ENCODE results near the gene CEP250. TPM values are rescaled to one million over a fixed set of nuclear protein-coding genes. Genes with fewer than 3 reads are reported as not detected.

The CEP250 gene
- total RNA-seq, 1 experiment from 2014 or later = 41.0 TPM

GRCh38 chr20:35518955-35519354 lies 63.6 kb downstream of the CEP250 start:
- no peak overlapping the region for H3K27ac Mint-ChIP-seq (ENCODE audit: low read depth, unreplicated experiment)
- no peak for DNase-seq (ENCODE audit: unreplicated experiment)
- no peak overlapping the region for H3K4me3 Mint-ChIP-seq (ENCODE audit: unreplicated experiment)
- ChIA-PET CTCF (no interaction called here), POLR2A (no interaction called here)
- TF ChIP-seq CTCF (IDR thresholded peaks at IDR 0.05; ENCODE audit: unreplicated experiment) = no peak
- peaks cover 17% of the 10 kb centered on the region for H3K4me1 Mint-ChIP-seq (ENCODE audit: insufficient read depth, unreplicated experiment)
- intact Hi-C loops (cut with micrococcal nuclease) = loop anchor here (10.0 kb wide), 2 partner anchors 96 to 436 kb away; partner anchors contain the start of genes SCAND1 and SPAG4
- no TSS peak for BruUV-seq (replicated peaks)
- H3K27me3 Mint-ChIP-seq (ENCODE audit: insufficient read depth, unreplicated experiment) = no peaks in the 10 kb centered on the region
- H3K36me3 Mint-ChIP-seq (ENCODE audit: insufficient read depth, unreplicated experiment) = no peaks in the 10 kb centered on the region
- H3K9me3 Mint-ChIP-seq (ENCODE audit: unreplicated experiment) = no peaks in the 10 kb centered on the region

GRCh38 chr20:35523298-35523888 lies 68.0 kb downstream of the CEP250 start:
- TF ChIP-seq CTCF (IDR thresholded peaks at IDR 0.05; ENCODE audit: unreplicated experiment) = peak; percentile 61
- intact Hi-C loops (cut with micrococcal nuclease) = no loop called here
- Mint-ChIP-seq H3K9me3 (ENCODE audit: unreplicated experiment) (no peaks in the 10 kb centered on the region), H3K27me3 (ENCODE audit: insufficient read depth, unreplicated experiment) (no peaks in the 10 kb centered on the region), H3K27ac (ENCODE audit: low read depth, unreplicated experiment) (no peak overlapping the region), H3K4me1 (ENCODE audit: insufficient read depth, unreplicated experiment) (no peaks in the 10 kb centered on the region), H3K36me3 (ENCODE audit: insufficient read depth, unreplicated experiment) (peaks cover under 1% of the 10 kb centered on the region), H3K4me3 (ENCODE audit: unreplicated experiment) (no peak overlapping the region)
- BruUV-seq (replicated peaks) = no TSS peak
- ChIA-PET CTCF (interaction anchor here (0.6 to 1.0 kb wide), 3 partner anchors 9 to 81 kb away, joined by 3 to 5 read pairs (median 4); no protein-coding TSS in a partner anchor), POLR2A (no interaction called here)
- DNase-seq (ENCODE audit: unreplicated experiment) = peak; percentile 43

GRCh38 chr20:35525639-35526038 lies 70.2 kb downstream of the CEP250 start:
- intact Hi-C loops (cut with micrococcal nuclease) = no loop called here
- BruUV-seq (replicated peaks) = no TSS peak
- H3K4me1 Mint-ChIP-seq (ENCODE audit: insufficient read depth, unreplicated experiment) = no peaks in the 10 kb centered on the region
- no peaks in the 10 kb centered on the region for H3K27me3 Mint-ChIP-seq (ENCODE audit: insufficient read depth, unreplicated experiment)
- no peak for DNase-seq (ENCODE audit: unreplicated experiment)
- no peak overlapping the region for H3K27ac Mint-ChIP-seq (ENCODE audit: low read depth, unreplicated experiment)
- TF ChIP-seq CTCF (IDR thresholded peaks at IDR 0.05; ENCODE audit: unreplicated experiment) = no peak
- CTCF ChIA-PET = interaction anchor here (0.5 to 1.1 kb wide), 5 partner anchors 9 to 901 kb away, joined by 3 read pairs; no protein-coding TSS in a partner anchor
- H3K9me3 Mint-ChIP-seq (ENCODE audit: unreplicated experiment) = no peaks in the 10 kb centered on the region
- peaks cover 7% of the 10 kb centered on the region for H3K36me3 Mint-ChIP-seq (ENCODE audit: insufficient read depth, unreplicated experiment)
- no peak overlapping the region for H3K4me3 Mint-ChIP-seq (ENCODE audit: unreplicated experiment)
- POLR2A ChIA-PET = no interaction called here

GRCh38 chr20:35527122-35527769 lies 71.8 kb downstream of the CEP250 start:
- Mint-ChIP-seq H3K36me3 (ENCODE audit: insufficient read depth, unreplicated experiment) (peaks cover 7% of the 10 kb centered on the region), H3K27me3 (ENCODE audit: insufficient read depth, unreplicated experiment) (no peaks in the 10 kb centered on the region), H3K9me3 (ENCODE audit: unreplicated experiment) (no peaks in the 10 kb centered on the region), H3K4me3 (ENCODE audit: unreplicated experiment) (no peak overlapping the region), H3K27ac (ENCODE audit: low read depth, unreplicated experiment) (no peak overlapping the region), H3K4me1 (ENCODE audit: insufficient read depth, unreplicated experiment) (no peaks in the 10 kb centered on the region)
- intact Hi-C loops (cut with micrococcal nuclease) = no loop called here
- ChIA-PET POLR2A (interaction anchor here (0.6 kb wide), 2 partner anchors 71 to 89 kb away, joined by 3 to 4 read pairs; partner anchors contain the start of gene SPAG4), CTCF (interaction anchor here (0.6 to 1.4 kb wide), 4 partner anchors 16 to 390 kb away, joined by 3 to 4 read pairs (median 3); partner anchors contain the start of gene PROCR)
- BruUV-seq (replicated peaks) = no TSS peak
- no peak for DNase-seq (ENCODE audit: unreplicated experiment)
- TF ChIP-seq CTCF (IDR thresholded peaks at IDR 0.05; ENCODE audit: unreplicated experiment) = no peak

Data from MCF 10A (cell line).